Spleen (tissue), 13 donors: ENCODE data around the gene YLPM1. TPM values are rescaled to one million over a fixed set of nuclear protein-coding genes. Genes with fewer than 3 reads are reported as not detected.
A peak's percentile ranks its signal among the peaks of the same experiment; 100 is the strongest.

Source experiments
- DNase-seq: peaks from one replicate; pipeline ENCODE4 v3.0.0-alpha.2; 2020
- H3K27ac ChIP-seq, 8 donors: fragments of 200-600 bp; sonication (generic) in 7 of 8; 1 replicate in 4 of 8; 2 replicates in 4 of 8; pipeline versions ENCODE4 v1.5.0 to v1.8.0; 2016 to 2021; ENCODE audit warnings: inconsistent platforms in 4 of 8, mild to moderate bottlenecking in 4 of 8, moderate library complexity in 1 of 8
- H3K27me3 ChIP-seq, 7 donors: fragments of 200-600 bp; sonication (generic) in 6 of 7; replicated peaks in 1 of 7; 1 replicate in 4 of 7; 2 replicates in 3 of 7; pipeline versions ENCODE4 v1.5.0 to v1.8.0; 2016 to 2021; ENCODE audit warnings: inconsistent platforms in 3 of 7, mild to moderate bottlenecking in 1 of 7
- H3K36me3 ChIP-seq, 6 donors: fragments of 200-600 bp; sonication (generic) in 5 of 6; 1 replicate in 4 of 6; 2 replicates in 2 of 6; pipeline versions ENCODE4 v1.5.0 to v1.8.0; 2016 to 2021; ENCODE audit warnings: inconsistent platforms in 2 of 6
- H3K4me1 ChIP-seq, 6 donors: fragments of 200-600 bp; sonication (generic) in 5 of 6; 1 replicate in 3 of 6; 2 replicates in 3 of 6; pipeline versions ENCODE4 v1.5.0 to v1.8.0; 2016 to 2021; ENCODE audit warnings: inconsistent platforms in 3 of 6
- H3K4me3 ChIP-seq, 8 donors: fragments of 200-600 bp; sonication (generic) in 7 of 8; 1 replicate in 4 of 8; 2 replicates in 4 of 8; pipeline versions ENCODE4 v1.5.0 to v1.8.0; 2016 to 2021; ENCODE audit warnings: inconsistent platforms in 4 of 8, mild to moderate bottlenecking in 4 of 8, moderate library complexity in 2 of 8
- H3K9me3 ChIP-seq, 8 donors: fragments of 200-600 bp; sonication (generic) in 7 of 8; 1 replicate in 4 of 8; 2 replicates in 4 of 8; pipeline versions ENCODE4 v1.5.0 to v1.8.0; 2016 to 2021; ENCODE audit warnings: inconsistent platforms in 4 of 8
- POLR2A ChIP-seq, 3 donors: fragments of 450-650 bp; IDR thresholded peaks; one replicate each; pipeline ENCODE4 v1.5.1; 2017; ENCODE audit warnings: antibody characterized with exemption in 3 of 3, mild to moderate bottlenecking in 1 of 3
- POLR2AphosphoS5 ChIP-seq, 3 donors: sonication (generic); formaldehyde crosslinking; IDR thresholded peaks; one replicate each; pipeline ENCODE4 v1.5.1; 2017; ENCODE audit warnings: antibody characterized with exemption in 3 of 3
- WGBS, 5 donors: extraction: QIAGEN DNeasy Blood & Tissue Kit in 3 of 5; methylation state at CpG; one replicate each; pipeline versions ENCODE4 v1.1.5 to v1.1.7; 2013 to 2018; 5-methylcytosine and 5-hydroxymethylcytosine counted together
- intact Hi-C: fragments of 100-400 bp; cut with DNase I; formaldehyde crosslinking; loops from one replicate; pipeline ENCODE4 v1.15.0; 2023; ENCODE audit warnings: low total_unique reads
- long read RNA-seq, 2 donors: transcript quantifications; one replicate each; lab custom pipeline, GENCODE V29; 2026
- polyA plus RNA-seq, 3 donors: library from polyadenylated mRNA; stranded (reverse); fragments of 200-250 nt; gene quantifications; one replicate each; pipeline ENCODE4 v1.2.1, GENCODE V29; 2013
- total RNA-seq, 7 donors: library from RNA; depleted of rRNA in 3 of 7; stranded (reverse); fragments of >200 nt in 3 of 7; fragmentation: NEBNext Ultra II Directional in 4 of 7; extraction: Animal tissue kit (Norgen Biotek cat#: 25700) in 4 of 7; gene quantifications; one replicate each; pipeline versions ENCODE4 v1.1.0 to v1.2.1, GENCODE V29; 2016 to 2021
- TF ChIP-seq, protein P1 (sequence below), 11 experiments: fragments of 200-600 bp in 7 of 11; fragments of 450-650 bp in 4 of 11; sonication (generic) in 4 of 11; IDR thresholded peaks in 8 of 11; conservative IDR thresholded peaks in 3 of 11; 1 replicate in 7 of 11; 2 replicates in 4 of 11; pipeline versions ENCODE4 v1.4.0 to v1.8.0; 2016 to 2021; ENCODE audit warnings: antibody characterized with exemption in 11 of 11, inconsistent platforms in 4 of 11, mild to moderate bottlenecking in 1 of 11
- donor health status: healthy with polysubstance abuse.
- donor health status: DM: no; HTN: no; CAD: no; lungs with moderate emphysema.
- donor health status: DM: no; HTN: no; CAD: no.
- donor health status: Bipolar disorder and iron deficiency.
- donor health status: healthy.
- donor health status: DM: no; HTN: no; CAD: no.
- donor health status: DM: yes; HTN: yes; CAD: no.

The YLPM1 gene, protein sequence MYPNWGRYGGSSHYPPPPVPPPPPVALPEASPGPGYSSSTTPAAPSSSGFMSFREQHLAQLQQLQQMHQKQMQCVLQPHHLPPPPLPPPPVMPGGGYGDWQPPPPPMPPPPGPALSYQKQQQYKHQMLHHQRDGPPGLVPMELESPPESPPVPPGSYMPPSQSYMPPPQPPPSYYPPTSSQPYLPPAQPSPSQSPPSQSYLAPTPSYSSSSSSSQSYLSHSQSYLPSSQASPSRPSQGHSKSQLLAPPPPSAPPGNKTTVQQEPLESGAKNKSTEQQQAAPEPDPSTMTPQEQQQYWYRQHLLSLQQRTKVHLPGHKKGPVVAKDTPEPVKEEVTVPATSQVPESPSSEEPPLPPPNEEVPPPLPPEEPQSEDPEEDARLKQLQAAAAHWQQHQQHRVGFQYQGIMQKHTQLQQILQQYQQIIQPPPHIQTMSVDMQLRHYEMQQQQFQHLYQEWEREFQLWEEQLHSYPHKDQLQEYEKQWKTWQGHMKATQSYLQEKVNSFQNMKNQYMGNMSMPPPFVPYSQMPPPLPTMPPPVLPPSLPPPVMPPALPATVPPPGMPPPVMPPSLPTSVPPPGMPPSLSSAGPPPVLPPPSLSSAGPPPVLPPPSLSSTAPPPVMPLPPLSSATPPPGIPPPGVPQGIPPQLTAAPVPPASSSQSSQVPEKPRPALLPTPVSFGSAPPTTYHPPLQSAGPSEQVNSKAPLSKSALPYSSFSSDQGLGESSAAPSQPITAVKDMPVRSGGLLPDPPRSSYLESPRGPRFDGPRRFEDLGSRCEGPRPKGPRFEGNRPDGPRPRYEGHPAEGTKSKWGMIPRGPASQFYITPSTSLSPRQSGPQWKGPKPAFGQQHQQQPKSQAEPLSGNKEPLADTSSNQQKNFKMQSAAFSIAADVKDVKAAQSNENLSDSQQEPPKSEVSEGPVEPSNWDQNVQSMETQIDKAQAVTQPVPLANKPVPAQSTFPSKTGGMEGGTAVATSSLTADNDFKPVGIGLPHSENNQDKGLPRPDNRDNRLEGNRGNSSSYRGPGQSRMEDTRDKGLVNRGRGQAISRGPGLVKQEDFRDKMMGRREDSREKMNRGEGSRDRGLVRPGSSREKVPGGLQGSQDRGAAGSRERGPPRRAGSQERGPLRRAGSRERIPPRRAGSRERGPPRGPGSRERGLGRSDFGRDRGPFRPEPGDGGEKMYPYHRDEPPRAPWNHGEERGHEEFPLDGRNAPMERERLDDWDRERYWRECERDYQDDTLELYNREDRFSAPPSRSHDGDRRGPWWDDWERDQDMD (N-terminal part only)
- total RNA-seq: 100 to 1,000 TPM in 1 of 7 donors, 10 to 100 TPM in 6; 63.0 to 100 (median 79.8) TPM
- 10 to 100 TPM; 12.1 to 19.3 (median 16.7) TPM for polyA plus RNA-seq
- long read RNA-seq, donor 1, transcript YLPM1-204 (2 exons, 2,085 nt): major isoform, 5 of 5 reads
- long read RNA-seq, donor 1, partial matches to known transcripts: 0 of 5 reads
- long read RNA-seq, donor 1, other reads (novel, unspliced or antisense): 0 of 5 reads
- long read RNA-seq, donor 2, transcript YLPM1-204 (2 exons, 2,085 nt): major isoform, 7 of 10 reads
- long read RNA-seq, donor 2, partial matches to known transcripts: 0 of 10 reads
- long read RNA-seq, donor 2, other reads (novel, unspliced or antisense): 0 of 10 reads

DNA sequence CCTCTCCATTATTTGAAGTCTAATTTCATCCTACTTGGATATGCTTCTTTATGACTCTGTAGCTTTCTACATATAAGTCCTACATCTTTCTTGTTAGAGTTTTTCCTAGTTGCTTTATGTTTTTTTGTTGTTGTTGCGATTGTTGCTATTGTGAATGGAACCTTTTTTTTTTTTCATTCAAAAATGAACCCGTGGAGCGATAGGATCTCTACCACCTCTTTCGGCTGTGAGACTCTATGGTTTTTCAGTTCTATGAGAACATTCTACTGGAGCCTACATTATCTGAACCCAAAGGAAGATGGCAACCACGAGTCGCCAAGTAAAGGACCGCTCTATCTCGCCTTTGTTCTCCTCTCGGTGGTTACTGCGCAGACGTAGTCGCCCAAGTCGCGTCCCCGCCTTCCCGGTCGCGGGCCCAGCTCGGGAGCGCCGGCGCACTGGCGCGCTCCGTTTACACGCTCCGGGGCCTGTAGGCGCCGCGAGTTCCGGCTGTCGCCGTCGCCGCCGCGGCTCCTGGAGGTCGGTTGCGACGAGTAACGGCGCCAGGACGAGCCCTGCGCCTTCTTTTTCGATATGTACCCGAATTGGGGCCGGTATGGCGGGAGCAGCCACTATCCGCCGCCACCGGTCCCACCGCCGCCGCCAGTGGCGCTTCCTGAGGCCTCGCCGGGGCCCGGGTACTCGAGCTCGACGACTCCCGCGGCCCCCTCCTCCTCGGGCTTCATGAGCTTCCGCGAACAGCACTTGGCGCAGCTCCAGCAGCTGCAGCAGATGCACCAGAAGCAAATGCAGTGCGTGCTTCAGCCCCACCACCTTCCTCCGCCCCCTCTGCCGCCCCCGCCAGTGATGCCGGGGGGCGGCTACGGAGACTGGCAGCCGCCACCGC lies at the start of gene YLPM1:
TSS of gene YLPM1 (plus strand) at position 400 of the 886 bp plus-strand sequence. CDS start at position 574, 174 bp downstream.
- H3K27me3 ChIP-seq: no peaks in the 10 kb centered on the region
- intact Hi-C loops: no loop called here
- peak within 1 kb of the TSS; percentile 91 to 98 (median 92) for H3K27ac ChIP-seq
- H3K4me1 ChIP-seq: peaks cover 19 to 57% (median 51%) of the 10 kb centered on the region in 6 donors
- H3K4me3 ChIP-seq: peak within 1 kb of the TSS; percentile 83 to 99 (median 94)
- peak; percentile 98 for DNase-seq
- 0% methylated on average over 46 to 76 of the region's 76 CpGs for WGBS, 5 donors
- TF ChIP-seq, protein P1, sequence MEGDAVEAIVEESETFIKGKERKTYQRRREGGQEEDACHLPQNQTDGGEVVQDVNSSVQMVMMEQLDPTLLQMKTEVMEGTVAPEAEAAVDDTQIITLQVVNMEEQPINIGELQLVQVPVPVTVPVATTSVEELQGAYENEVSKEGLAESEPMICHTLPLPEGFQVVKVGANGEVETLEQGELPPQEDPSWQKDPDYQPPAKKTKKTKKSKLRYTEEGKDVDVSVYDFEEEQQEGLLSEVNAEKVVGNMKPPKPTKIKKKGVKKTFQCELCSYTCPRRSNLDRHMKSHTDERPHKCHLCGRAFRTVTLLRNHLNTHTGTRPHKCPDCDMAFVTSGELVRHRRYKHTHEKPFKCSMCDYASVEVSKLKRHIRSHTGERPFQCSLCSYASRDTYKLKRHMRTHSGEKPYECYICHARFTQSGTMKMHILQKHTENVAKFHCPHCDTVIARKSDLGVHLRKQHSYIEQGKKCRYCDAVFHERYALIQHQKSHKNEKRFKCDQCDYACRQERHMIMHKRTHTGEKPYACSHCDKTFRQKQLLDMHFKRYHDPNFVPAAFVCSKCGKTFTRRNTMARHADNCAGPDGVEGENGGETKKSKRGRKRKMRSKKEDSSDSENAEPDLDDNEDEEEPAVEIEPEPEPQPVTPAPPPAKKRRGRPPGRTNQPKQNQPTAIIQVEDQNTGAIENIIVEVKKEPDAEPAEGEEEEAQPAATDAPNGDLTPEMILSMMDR (IDR thresholded peaks at IDR 0.05 in 8 of 11, conservative IDR thresholded peaks at IDR 0.05 in 3 of 11): peak; percentile 3 to 78 (median 57)
- TF ChIP-seq POLR2A (IDR thresholded peaks at IDR 0.05): peak; percentile 30 to 80 (median 61)
- peak; percentile 95 to 98 (median 96) for TF ChIP-seq POLR2AphosphoS5 (IDR thresholded peaks at IDR 0.05)
- H3K9me3 ChIP-seq: no peaks in the 10 kb centered on the region
- peaks cover 0 to 9% (median 0%) of the 10 kb centered on the region in 6 donors for H3K36me3 ChIP-seq

GRCh38 chr14:74713395-74713735 lies 49.8 kb upstream of the YLPM1 start:
- H3K9me3 ChIP-seq: no peaks in the 10 kb centered on the region
- H3K4me1 ChIP-seq: peaks cover 23 to 70% (median 47%) of the 10 kb centered on the region in 6 donors
- TF ChIP-seq POLR2A (IDR thresholded peaks at IDR 0.05): no peak
- TF ChIP-seq, protein P1 (IDR thresholded peaks at IDR 0.05 in 8 of 11, conservative IDR thresholded peaks at IDR 0.05 in 3 of 11): no peak
- no peak for TF ChIP-seq POLR2AphosphoS5 (IDR thresholded peaks at IDR 0.05)
- 9 to 19% (median 17%) methylated on average over 6 of the region's 6 CpGs for WGBS, 5 donors
- H3K36me3 ChIP-seq: peaks cover 4 to 42% (median 30%) of the 10 kb centered on the region in 6 donors
- H3K27ac ChIP-seq: peak overlapping the region; percentile 75 to 95 (median 88)
- H3K4me3 ChIP-seq: peak overlapping the region; percentile 70 to 92 (median 77)
- intact Hi-C loops: no loop called here
- no peaks in the 10 kb centered on the region for H3K27me3 ChIP-seq
- no peak for DNase-seq

DNA sequence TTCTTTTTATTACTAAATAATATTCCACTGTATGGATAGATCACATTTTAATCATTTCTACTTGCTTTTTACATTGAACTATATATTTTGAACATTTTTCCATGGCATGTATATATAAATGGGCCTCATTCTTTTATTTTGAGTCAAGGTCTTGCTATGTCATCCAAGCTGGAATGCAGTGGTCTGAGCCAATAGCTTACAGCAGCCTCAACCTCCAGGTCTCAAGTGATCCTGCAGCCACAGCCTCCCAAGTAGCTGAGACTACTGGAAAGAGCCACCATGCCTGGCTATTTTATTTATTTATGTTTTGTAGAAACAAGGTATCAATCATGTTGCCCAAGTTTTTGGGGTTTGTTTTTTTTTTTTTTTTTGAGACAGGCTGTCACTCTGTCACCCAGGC lies 42.6 kb upstream of the YLPM1 start:
- H3K27me3 ChIP-seq: no peaks in the 10 kb centered on the region
- H3K4me3 ChIP-seq: no peak overlapping the region
- TF ChIP-seq, protein P1 (IDR thresholded peaks at IDR 0.05 in 8 of 11, conservative IDR thresholded peaks at IDR 0.05 in 3 of 11): no peak
- no peak for TF ChIP-seq POLR2AphosphoS5 (IDR thresholded peaks at IDR 0.05)
- TF ChIP-seq POLR2A (IDR thresholded peaks at IDR 0.05): no peak
- H3K9me3 ChIP-seq: no peaks in the 10 kb centered on the region
- intact Hi-C loops: no loop called here
- no peak for DNase-seq
- H3K4me1 ChIP-seq: peaks cover 0 to 4% (median 0%) of the 10 kb centered on the region in 6 donors
- H3K36me3 ChIP-seq: peaks cover 6 to 100% (median 76%) of the 10 kb centered on the region in 6 donors
- H3K27ac ChIP-seq: no peak overlapping the region
